HepG2 (cell line): ENCODE measurements around the gene SEC16A. TPM values are rescaled to one million over a fixed set of nuclear protein-coding genes. Genes with fewer than 3 reads are reported as not detected.
A peak's percentile ranks its signal among the peaks of the same experiment; 100 is the strongest.

Source experiments
- ASH2L ChIP-seq: fragments of 300-600, 200-600 bp; sonication (generic); IDR thresholded peaks from 2 replicates; pipeline ENCODE4 v1.7.0; 2017; ENCODE audit warnings: low read depth, mild to moderate bottlenecking, moderate library complexity, mixed read lengths, low read length; ENCODE audit not compliant: insufficient read length
- CEBPG ChIP-seq: IDR thresholded peaks from 2 replicates; pipeline ENCODE4 v1.6.1; 2016
- EZH2 ChIP-seq: conservative IDR thresholded peaks from 2 replicates; pipeline ENCODE4 v1.6.1; 2012; ENCODE audit warnings: mild to moderate bottlenecking, low read depth, low read length, moderate library complexity
- MED1 ChIP-seq: sonication (generic); formaldehyde crosslinking; IDR thresholded peaks from 2 replicates; pipeline ENCODE4 v1.4.0; 2020; ENCODE audit warnings: missing genetic modification reagents
- MIER3 ChIP-seq: IDR thresholded peaks from 2 replicates; pipeline ENCODE4 v1.6.1; 2016; ENCODE audit warnings: missing compliant biosample characterization, borderline replicate concordance
- MXD4 ChIP-seq: IDR thresholded peaks from 2 replicates; pipeline ENCODE4 v1.6.1; 2016; ENCODE audit warnings: mild to moderate bottlenecking, missing biosample characterization, missing genetic modification reagents
- MYPOP ChIP-seq: sonication (generic); formaldehyde crosslinking; IDR thresholded peaks from 2 replicates; pipeline ENCODE4 v1.8.1; 2023; ENCODE audit warnings: mild to moderate bottlenecking, moderate library complexity, missing genetic modification reagents
- NFE2L2 ChIP-seq: fragments of 150-350 bp; IDR thresholded peaks from 2 replicates; pipeline ENCODE4 v1.6.1; 2014; ENCODE audit warnings: low read length
- NFKB2 ChIP-seq: sonication (generic); formaldehyde crosslinking; IDR thresholded peaks from 2 replicates; pipeline ENCODE4 v1.4.0; 2020; ENCODE audit warnings: missing genetic modification reagents, borderline replicate concordance
- NRL ChIP-seq: sonication (generic); formaldehyde crosslinking; IDR thresholded peaks from 2 replicates; pipeline ENCODE4 v1.5.0; 2020; ENCODE audit warnings: missing genetic modification reagents, mild to moderate bottlenecking, moderate library complexity, borderline replicate concordance
- PPARG ChIP-seq: conservative IDR thresholded peaks from 2 replicates; pipeline ENCODE4 v1.6.1; 2016; ENCODE audit warnings: missing biosample characterization, missing genetic modification reagents
- PRDM15 ChIP-seq: sonication (generic); formaldehyde crosslinking; IDR thresholded peaks from 2 replicates; pipeline ENCODE4 v1.4.0; 2020; ENCODE audit warnings: missing genetic modification reagents
- SIN3A ChIP-seq: IDR thresholded peaks from 2 replicates; pipeline ENCODE4 v1.6.1; 2011; ENCODE audit warnings: low read depth, mild to moderate bottlenecking, control low read depth, low read length, borderline replicate concordance
- SPEN ChIP-seq: sonication (generic); formaldehyde crosslinking; IDR thresholded peaks from 2 replicates; pipeline ENCODE4 v1.5.1; 2020; ENCODE audit warnings: low read depth, mild to moderate bottlenecking, missing genetic modification reagents
- XBP1 ChIP-seq: sonication (generic); formaldehyde crosslinking; IDR thresholded peaks from 2 replicates; pipeline ENCODE4 v1.5.0; 2020; ENCODE audit warnings: missing genetic modification reagents
- ZBTB46 ChIP-seq: sonication (generic); formaldehyde crosslinking; IDR thresholded peaks from 2 replicates; pipeline ENCODE4 v1.4.0; 2020; ENCODE audit warnings: mild to moderate bottlenecking, missing genetic modification reagents, borderline replicate concordance
- ZMYM3 ChIP-seq: sonication (generic); formaldehyde crosslinking; IDR thresholded peaks from 2 replicates; pipeline ENCODE4 v1.5.1; 2020; ENCODE audit warnings: mild to moderate bottlenecking, missing genetic modification reagents
- ZNF326 ChIP-seq: sonication (generic); formaldehyde crosslinking; IDR thresholded peaks from 2 replicates; pipeline ENCODE4 v1.4.0; 2020; ENCODE audit warnings: missing genetic modification reagents, borderline replicate concordance
- ZNF567 ChIP-seq: sonication (generic); formaldehyde crosslinking; IDR thresholded peaks from 2 replicates; pipeline ENCODE4 v1.8.1; 2023; ENCODE audit warnings: mild to moderate bottlenecking, missing genetic modification reagents, borderline replicate concordance
- ZNF749 ChIP-seq: sonication (generic); formaldehyde crosslinking; IDR thresholded peaks from 2 replicates; pipeline ENCODE4 v1.8.0; 2022; ENCODE audit warnings: mild to moderate bottlenecking, missing genetic modification reagents, moderate library complexity, borderline replicate concordance
- ZSCAN30 ChIP-seq: sonication (generic); formaldehyde crosslinking; IDR thresholded peaks from 2 replicates; pipeline ENCODE4 v1.5.0; 2020; ENCODE audit warnings: mild to moderate bottlenecking, missing genetic modification reagents
- ZSCAN9 ChIP-seq: IDR thresholded peaks from 2 replicates; pipeline ENCODE4 v1.6.1; 2016; ENCODE audit warnings: borderline replicate concordance
- polyA plus RNA-seq, 8 experiments: library from polyadenylated mRNA; depleted of rRNA in 3 of 8; stranded (reverse) in 7 of 8; unstranded in 1 of 8; fragments of >200 nt; fragmentation: Illumina TruSeq in 4 of 8; extraction: Trizol in 4 of 8; gene quantifications; 2 replicates each; pipeline versions ENCODE4 v1.2.1 to v1.2.3, GENCODE V29; 2011 to 2016; ENCODE audit warnings: low read depth in 4 of 8, missing spikeins in 1 of 8, mixed read lengths in 1 of 8; ENCODE audit not compliant: insufficient read depth in 1 of 8
- total RNA-seq, 5 experiments: library from RNA; depleted of rRNA; stranded (reverse); fragments of >200 nt; fragmentation: Illumina TruSeq; extraction: Trizol; gene quantifications; 2 replicates each; pipeline ENCODE4 v1.2.3, GENCODE V29; 2016; ENCODE audit warnings: low read depth in 1 of 5

Gene SEC16A
- total and polyA plus RNA-seq, 2 of the 13 experiments (the other 11 are each of a cell fraction or from before 2014, with no cell fraction given), result 15.9 to 18.9 TPM

GRCh38 chr9:136482793-136483588 lies at the start of gene SEC16A (continued):
- peak; percentile 61; the same call in 1 of the 2 replicates for TF ChIP-seq SPEN (CRISPR knock-in tag)
- TF ChIP-seq ZNF749 (CRISPR knock-in tag), result peak; percentile 71
- TF ChIP-seq ASH2L, result peak; percentile 52
- 0 out of 2 replicates have a peak, but pooled peaks have one; percentile 15 for TF ChIP-seq ZSCAN9 (CRISPR knock-in tag)
- peak; percentile 54 for TF ChIP-seq MED1 (CRISPR knock-in tag)
- TF ChIP-seq MIER3 (CRISPR knock-in tag), result 0 out of 2 replicates have a peak, but pooled peaks have one; percentile 38
- TF ChIP-seq ZNF567, result no peak
- no peak for TF ChIP-seq EZH2
- no peak for TF ChIP-seq ZSCAN30 (CRISPR knock-in tag)
- no peak for TF ChIP-seq XBP1 (CRISPR knock-in tag)
- TF ChIP-seq PRDM15 (CRISPR knock-in tag), result no peak
- TF ChIP-seq ZMYM3 (CRISPR knock-in tag), result no peak
- peak; percentile 52; the same call in 1 of the 2 replicates for TF ChIP-seq NFKB2 (CRISPR knock-in tag)
- TF ChIP-seq MYPOP (CRISPR knock-in tag), result 0 out of 2 replicates have a peak, but pooled peaks have one; percentile 11
- peak; percentile 69; the same call in 1 of the 2 replicates for TF ChIP-seq MXD4 (CRISPR knock-in tag)
- TF ChIP-seq NFE2L2, result no peak
- TF ChIP-seq NRL, result peak; percentile 65; the same call in 1 of the 2 replicates
- TF ChIP-seq ZNF326 (CRISPR knock-in tag), result no peak
- TF ChIP-seq CEBPG (CRISPR knock-in tag), result peak; percentile 80
- TF ChIP-seq ZBTB46 (CRISPR knock-in tag), result no peak
- 0 out of 2 replicates have a peak, but pooled peaks have one; percentile 69 for TF ChIP-seq SIN3A
- TF ChIP-seq PPARG (CRISPR knock-in tag), result no peak
